ENCODE data around the gene EDC3. TPM values are rescaled to one million over a fixed set of nuclear protein-coding genes. Genes with fewer than 3 reads are reported as not detected.

Gene EDC3
- total and polyA plus RNA-seq, 7 experiments from 2014 or later, result 25.3 to 45.3 (median 34.2) TPM

DNA sequence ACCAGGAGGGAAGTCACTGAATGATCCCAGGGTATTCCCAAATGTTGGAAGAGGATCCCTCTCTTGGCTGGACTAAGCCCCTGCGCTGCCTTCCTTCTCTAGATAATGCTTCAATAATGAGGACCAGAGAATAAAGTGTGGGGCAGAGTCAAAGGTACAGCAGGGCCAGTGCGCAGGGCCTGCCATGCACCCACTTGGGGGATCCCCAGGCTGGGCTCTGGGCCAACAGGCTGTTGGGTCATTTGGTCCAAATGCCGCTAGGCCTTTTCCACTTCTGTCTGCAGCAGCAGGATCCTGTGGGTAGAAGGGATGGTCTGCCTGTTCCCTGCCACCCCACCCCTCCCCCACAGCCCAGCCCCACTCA, 85.9 kb downstream of the EDC3 start:
- no peak overlapping the region for H3K27ac Mint-ChIP-seq
- Histone ChIP-seq H3K27ac (ENCODE audit: low read depth, low read length) (no peak overlapping the region), H3K4me3 (ENCODE audit: low read length) (no peak overlapping the region), H3K36me3 (ENCODE audit: control insufficient read depth in 2 of 3, insufficient read depth in 3 of 3, low read length in 3 of 3) (no peaks in the 10 kb centered on the region), H3K27me3 (ENCODE audit: control insufficient read depth in 2 of 2, insufficient read depth in 2 of 2, low read length in 2 of 2) (no peaks in the 10 kb centered on the region), H3K9me3 (ENCODE audit: control insufficient read depth in 2 of 3, low read length in 3 of 3) (no peaks in the 10 kb centered on the region), H3K4me1 (ENCODE audit: control insufficient read depth in 2 of 2, insufficient read depth in 2 of 2, low read length in 2 of 2) (peaks cover 0 to 3% of the 10 kb centered on the region in 2 donors)
- ChIA-PET POLR2A (interaction anchor here (1.0 kb wide), 1 partner anchor 9 kb away, joined by 3 read pairs; no protein-coding TSS in a partner anchor), CTCF (no interaction called here)
- DNase-seq (no peak), ATAC-seq (no peak)
- intact Hi-C loops (cut with micrococcal nuclease), result loop anchor here (10.0 kb wide), 4 partner anchors 175 to 1035 kb away; partner anchors contain the start of genes C15orf39 (in 1 of the 2), CSK (in 1 of the 2), IMP3 (in 1 of the 2) and SEMA7A (in 1 of the 2)
- H3K9me3 Mint-ChIP-seq, result no peaks in the 10 kb centered on the region
- H3K36me3 Mint-ChIP-seq, result no peaks in the 10 kb centered on the region
- no peaks in the 10 kb centered on the region for H3K4me1 Mint-ChIP-seq
- H3K27me3 Mint-ChIP-seq, result no peaks in the 10 kb centered on the region
- H3K4me3 Mint-ChIP-seq, result no peak overlapping the region

DNA sequence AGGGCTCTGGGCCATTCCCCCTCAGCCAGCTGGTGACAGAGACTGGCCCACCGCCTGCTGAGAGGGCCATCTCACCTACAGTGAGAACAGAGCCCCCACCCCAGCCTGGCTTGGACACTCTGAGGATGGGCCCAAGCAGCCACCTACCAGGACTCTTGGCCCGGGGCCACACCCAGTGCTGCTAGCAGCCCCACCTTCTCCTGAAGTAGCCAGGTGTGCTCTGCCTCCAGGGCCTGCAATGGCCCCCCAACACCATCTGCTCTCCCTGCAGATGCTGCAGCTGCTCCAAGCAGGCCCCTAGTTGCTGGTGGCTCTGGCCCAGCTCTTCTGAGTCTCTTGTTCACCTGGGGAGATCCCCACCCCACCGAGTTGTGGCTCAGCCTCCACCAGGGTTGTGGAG, 87.0 kb downstream of the EDC3 start:
- H3K27ac Mint-ChIP-seq, result no peak overlapping the region
- H3K9me3 ChIP-seq (ENCODE audit: control insufficient read depth in 2 of 3, low read length in 3 of 3), result no peaks in the 10 kb centered on the region
- no peaks in the 10 kb centered on the region for H3K27me3 Mint-ChIP-seq
- H3K4me1 Mint-ChIP-seq, result no peaks in the 10 kb centered on the region
- H3K36me3 Mint-ChIP-seq, result no peaks in the 10 kb centered on the region
- no peaks in the 10 kb centered on the region for H3K27me3 ChIP-seq (ENCODE audit: control insufficient read depth in 2 of 2, insufficient read depth in 2 of 2, low read length in 2 of 2)
- H3K27ac ChIP-seq (ENCODE audit: low read depth, low read length), result no peak overlapping the region
- ChIA-PET POLR2A (no interaction called here), CTCF (interaction anchor here (0.9 kb wide), 1 partner anchor 10 kb away, joined by 3 read pairs; no protein-coding TSS in a partner anchor)
- H3K4me1 ChIP-seq (ENCODE audit: control insufficient read depth in 2 of 2, insufficient read depth in 2 of 2, low read length in 2 of 2), result no peaks in the 10 kb centered on the region
- H3K36me3 ChIP-seq (ENCODE audit: control insufficient read depth in 2 of 3, insufficient read depth in 3 of 3, low read length in 3 of 3), result no peaks in the 10 kb centered on the region
- ATAC-seq (no peak), DNase-seq (no peak)
- no peak overlapping the region for H3K4me3 Mint-ChIP-seq
- H3K4me3 ChIP-seq (ENCODE audit: low read length), result no peak overlapping the region
- intact Hi-C loops (cut with micrococcal nuclease), result no loop called here
- H3K9me3 Mint-ChIP-seq, result no peaks in the 10 kb centered on the region

DNA sequence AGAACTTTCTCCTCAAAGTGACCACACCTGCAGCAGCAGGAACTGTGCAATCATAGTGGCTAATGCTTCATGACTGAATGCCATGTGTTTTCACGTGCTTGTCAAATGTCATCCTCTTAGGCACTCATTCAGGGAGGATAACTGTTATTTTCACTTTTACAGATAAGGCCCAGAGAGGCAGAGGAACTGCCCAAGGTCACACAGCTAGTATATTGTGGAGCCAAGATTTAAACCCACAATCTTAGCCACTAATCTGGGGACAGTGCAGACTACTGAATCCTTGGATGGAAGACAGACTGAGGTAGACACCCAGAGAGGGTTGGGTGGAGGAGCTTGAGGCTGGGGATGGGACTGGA, 90.1 kb downstream of the EDC3 start:
- CTCF ChIA-PET, result interaction anchor here (0.9 kb wide), 1 partner anchor 26 kb away, joined by 3 read pairs; no protein-coding TSS in a partner anchor
- intact Hi-C loops (cut with micrococcal nuclease), result no loop called here
- Histone ChIP-seq H3K4me3 (ENCODE audit: low read length) (no peak overlapping the region), H3K9me3 (ENCODE audit: control insufficient read depth in 2 of 3, low read length in 3 of 3) (no peaks in the 10 kb centered on the region), H3K27me3 (ENCODE audit: control insufficient read depth in 2 of 2, insufficient read depth in 2 of 2, low read length in 2 of 2) (no peaks in the 10 kb centered on the region), H3K4me1 (ENCODE audit: control insufficient read depth in 2 of 2, insufficient read depth in 2 of 2, low read length in 2 of 2) (no peaks in the 10 kb centered on the region), H3K36me3 (ENCODE audit: control insufficient read depth in 2 of 3, insufficient read depth in 3 of 3, low read length in 3 of 3) (no peaks in the 10 kb centered on the region), H3K27ac (ENCODE audit: low read depth, low read length) (no peak overlapping the region)
- H3K36me3 Mint-ChIP-seq, result no peaks in the 10 kb centered on the region
- peaks cover 0 to 4% (median 0%) of the 10 kb centered on the region in 7 donors for H3K4me1 Mint-ChIP-seq
- DNase-seq, result no peak
- H3K27ac Mint-ChIP-seq, result peak overlapping the region in 1 of 9 donors; percentile 59
- H3K4me3 Mint-ChIP-seq, result no peak overlapping the region
- ATAC-seq, result no peak
- H3K27me3 Mint-ChIP-seq, result no peaks in the 10 kb centered on the region
- POLR2A ChIA-PET, result no interaction called here
- H3K9me3 Mint-ChIP-seq, result no peaks in the 10 kb centered on the region

DNA sequence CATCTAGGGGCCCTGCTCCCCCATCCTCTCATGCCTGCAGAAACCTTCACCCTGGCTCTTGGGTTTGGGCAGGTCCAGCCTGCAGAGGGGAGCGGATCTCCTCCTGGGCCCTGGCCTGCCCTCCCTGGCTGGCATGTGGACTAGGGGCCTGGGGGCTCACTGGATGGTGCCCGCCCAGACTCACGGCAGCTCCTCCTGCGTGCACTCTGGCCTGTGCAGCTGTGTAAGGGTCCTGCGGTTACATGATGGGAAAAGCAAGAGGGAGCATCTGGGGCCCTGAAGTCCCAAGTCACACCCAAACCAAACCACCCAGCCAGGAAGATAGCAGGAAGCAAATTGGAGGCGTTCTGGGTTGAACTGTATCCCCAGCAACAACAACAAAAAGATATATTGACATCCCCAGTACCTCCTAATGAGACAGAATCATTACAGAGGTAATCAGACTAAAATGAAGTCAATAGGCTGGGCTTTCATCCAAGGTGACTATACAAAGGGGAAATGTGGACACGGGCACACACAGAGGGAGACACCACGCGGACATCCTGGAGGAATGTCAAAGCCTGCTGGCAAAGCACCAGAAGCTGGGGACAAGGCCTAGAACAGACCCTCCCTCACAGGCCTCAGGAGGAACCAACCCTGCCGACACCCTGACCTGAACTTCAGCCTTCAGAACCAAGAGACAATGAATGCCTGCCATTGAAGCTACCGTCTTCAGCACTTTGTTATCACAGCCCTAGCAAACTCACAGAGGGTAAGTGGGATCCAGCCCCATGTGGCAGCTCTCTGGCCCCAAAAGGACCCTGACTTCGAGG, 90.6 kb downstream of the EDC3 start:
- H3K27ac ChIP-seq (ENCODE audit: low read depth, low read length), result no peak overlapping the region
- no peaks in the 10 kb centered on the region for H3K36me3 ChIP-seq (ENCODE audit: control insufficient read depth in 2 of 3, insufficient read depth in 3 of 3, low read length in 3 of 3)
- no peaks in the 10 kb centered on the region for H3K27me3 Mint-ChIP-seq
- peak overlapping the region in 2 of 9 donors; percentile 12 to 59 for H3K27ac Mint-ChIP-seq
- H3K4me1 Mint-ChIP-seq, result peaks cover 0 to 4% (median 0%) of the 10 kb centered on the region in 7 donors
- CTCF ChIA-PET, result interaction anchor here (0.9 kb wide), 1 partner anchor 27 kb away, joined by 3 read pairs; no protein-coding TSS in a partner anchor
- intact Hi-C loops (cut with micrococcal nuclease), result no loop called here
- no peaks in the 10 kb centered on the region for H3K9me3 ChIP-seq (ENCODE audit: control insufficient read depth in 2 of 3, low read length in 3 of 3)
- H3K9me3 Mint-ChIP-seq, result no peaks in the 10 kb centered on the region
- no peak for DNase-seq
- H3K27me3 ChIP-seq (ENCODE audit: control insufficient read depth in 2 of 2, insufficient read depth in 2 of 2, low read length in 2 of 2), result no peaks in the 10 kb centered on the region
- ATAC-seq, result no peak
- H3K36me3 Mint-ChIP-seq, result no peaks in the 10 kb centered on the region
- H3K4me1 ChIP-seq (ENCODE audit: control insufficient read depth in 2 of 2, insufficient read depth in 2 of 2, low read length in 2 of 2), result no peaks in the 10 kb centered on the region
- no peak overlapping the region for H3K4me3 ChIP-seq (ENCODE audit: low read length)
- no peak overlapping the region for H3K4me3 Mint-ChIP-seq
- POLR2A ChIA-PET, result no interaction called here

DNA sequence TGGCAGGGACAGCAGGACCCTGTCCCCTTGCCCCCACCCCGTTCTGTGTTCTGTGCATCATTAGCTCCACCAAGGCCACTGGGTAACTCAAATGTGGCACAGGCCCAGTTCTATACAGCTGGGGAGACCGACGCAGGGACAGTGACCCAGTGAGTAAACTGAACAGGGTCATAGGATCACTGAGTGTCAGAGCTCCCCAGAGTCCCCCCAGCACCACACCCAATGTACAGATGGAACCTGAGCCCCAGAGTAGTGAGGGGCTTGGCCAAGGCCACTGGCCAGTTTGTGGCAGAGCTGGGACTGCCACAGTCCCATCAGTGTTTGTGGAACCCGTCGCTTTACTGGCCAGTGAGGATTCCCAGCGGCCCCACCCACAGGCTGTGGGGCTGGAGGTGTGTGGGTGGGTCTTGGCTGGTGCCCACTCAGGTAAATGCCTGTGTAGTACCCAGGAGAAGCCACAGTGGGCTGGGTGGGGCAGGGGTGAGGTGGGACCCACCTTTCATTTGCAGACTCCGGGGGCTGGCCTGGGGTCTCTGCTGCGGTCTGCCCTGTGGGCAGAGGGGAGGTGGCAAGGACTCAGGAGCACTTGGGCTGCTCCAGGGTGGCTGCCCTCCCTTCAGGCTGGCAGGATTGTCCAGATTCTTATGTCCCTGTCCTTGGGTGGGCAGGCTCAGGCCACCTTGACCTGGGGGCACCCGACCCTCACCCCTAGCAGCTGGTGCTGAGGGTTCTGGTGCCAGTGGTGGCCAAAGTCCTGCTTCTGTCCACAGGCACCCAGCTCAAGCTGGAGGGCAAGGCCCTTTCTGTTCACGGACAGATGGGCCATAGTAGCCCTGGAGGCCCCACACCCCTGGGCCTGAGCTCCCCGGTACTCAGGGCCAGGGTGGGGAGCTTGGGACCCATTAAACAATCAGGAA, 91.8 kb downstream of the EDC3 start:
- Mint-ChIP-seq H3K27me3 (no peaks in the 10 kb centered on the region), H3K4me3 (no peak overlapping the region), H3K4me1 (peaks cover 3 to 11% (median 7%) of the 10 kb centered on the region in 7 donors), H3K36me3 (no peaks in the 10 kb centered on the region), H3K9me3 (no peaks in the 10 kb centered on the region), H3K27ac (no peak overlapping the region)
- POLR2A ChIA-PET, result interaction anchor here (1.0 kb wide), 1 partner anchor 12 kb away, joined by 4 read pairs; the partner anchor contains the start of gene CLK3
- CTCF ChIA-PET, result interaction anchor here (0.6 kb wide), 1 partner anchor 149 kb away, joined by 3 read pairs; no protein-coding TSS in a partner anchor
- Histone ChIP-seq H3K4me1 (ENCODE audit: control insufficient read depth in 2 of 2, insufficient read depth in 2 of 2, low read length in 2 of 2) (peaks cover 5 to 7% of the 10 kb centered on the region in 2 donors), H3K27ac (ENCODE audit: low read depth, low read length) (no peak overlapping the region), H3K4me3 (ENCODE audit: low read length) (no peak overlapping the region), H3K27me3 (ENCODE audit: control insufficient read depth in 2 of 2, insufficient read depth in 2 of 2, low read length in 2 of 2) (no peaks in the 10 kb centered on the region), H3K36me3 (ENCODE audit: control insufficient read depth in 2 of 3, insufficient read depth in 3 of 3, low read length in 3 of 3) (no peaks in the 10 kb centered on the region), H3K9me3 (ENCODE audit: control insufficient read depth in 2 of 3, low read length in 3 of 3) (no peaks in the 10 kb centered on the region)
- intact Hi-C loops (cut with micrococcal nuclease), result no loop called here
- ATAC-seq (no peak), DNase-seq (no peak)

DNA sequence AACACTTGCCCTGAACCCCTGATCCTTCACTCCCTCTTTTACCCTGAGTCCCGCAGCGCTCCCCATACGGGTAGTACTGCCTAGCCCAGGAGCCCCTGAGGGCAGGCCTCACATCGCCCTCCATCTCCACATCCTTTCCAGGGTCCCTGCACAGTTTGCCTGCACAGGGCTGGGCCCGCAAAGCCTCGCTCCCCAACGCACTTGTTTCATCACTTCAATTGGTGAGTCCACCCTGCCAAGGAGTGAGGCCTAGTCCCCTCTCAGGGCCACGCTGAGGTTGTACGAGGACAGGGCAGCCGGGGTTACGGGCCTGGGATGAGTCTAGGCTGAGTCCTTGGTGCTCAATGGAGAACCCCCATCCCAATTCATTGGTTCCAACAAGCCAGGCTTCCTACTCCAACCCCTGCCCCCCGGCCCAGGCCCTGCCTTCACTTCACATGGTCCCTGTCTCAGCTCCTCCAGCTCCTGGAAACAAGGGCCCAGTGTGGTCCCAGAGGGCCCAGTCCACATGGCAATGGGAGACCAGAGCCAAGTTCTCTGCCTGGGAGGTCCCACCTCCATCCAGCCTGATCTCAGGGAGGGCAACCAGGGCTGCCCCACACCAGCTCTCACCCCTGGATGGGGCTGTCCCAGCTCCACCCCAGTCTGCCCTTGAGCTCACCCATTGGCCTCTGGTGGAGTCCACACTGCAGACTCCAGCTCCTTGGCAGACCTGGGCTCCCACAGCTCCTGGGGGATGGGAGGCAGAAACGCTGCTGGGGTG, 92.6 kb downstream of the EDC3 start:
- DNase-seq (no peak), ATAC-seq (no peak)
- Mint-ChIP-seq H3K4me1 (peaks cover 11 to 19% (median 15%) of the 10 kb centered on the region in 7 donors), H3K27me3 (no peaks in the 10 kb centered on the region), H3K9me3 (no peaks in the 10 kb centered on the region), H3K27ac (no peak overlapping the region), H3K36me3 (peaks cover 0 to 1% (median 0%) of the 10 kb centered on the region in 5 donors), H3K4me3 (no peak overlapping the region)
- intact Hi-C loops (cut with micrococcal nuclease), result no loop called here
- Histone ChIP-seq H3K27me3 (ENCODE audit: control insufficient read depth in 2 of 2, insufficient read depth in 2 of 2, low read length in 2 of 2) (no peaks in the 10 kb centered on the region), H3K27ac (ENCODE audit: low read depth, low read length) (no peak overlapping the region), H3K4me3 (ENCODE audit: low read length) (no peak overlapping the region), H3K9me3 (ENCODE audit: control insufficient read depth in 2 of 3, low read length in 3 of 3) (no peaks in the 10 kb centered on the region), H3K4me1 (ENCODE audit: control insufficient read depth in 2 of 2, insufficient read depth in 2 of 2, low read length in 2 of 2) (peaks cover 6 to 10% of the 10 kb centered on the region in 2 donors), H3K36me3 (ENCODE audit: control insufficient read depth in 2 of 3, insufficient read depth in 3 of 3, low read length in 3 of 3) (no peaks in the 10 kb centered on the region)
- POLR2A ChIA-PET, result interaction anchor here (1.0 kb wide), 1 partner anchor 13 kb away, joined by 4 read pairs; the partner anchor contains the start of gene CLK3
- CTCF ChIA-PET, result interaction anchor here (0.6 kb wide), 1 partner anchor 149 kb away, joined by 3 read pairs; no protein-coding TSS in a partner anchor

Data from naive thymus-derived CD4-positive, alpha-beta T cell (primary cell).